Measurements from ENCODE around the gene NOS1AP. TPM values are rescaled to one million over a fixed set of nuclear protein-coding genes. Genes with fewer than 3 reads are reported as not detected.
A peak's percentile ranks its signal among the peaks of the same experiment; 100 is the strongest.

The NOS1AP gene
- polyA plus RNA-seq, 3 donors, result 0.12 TPM; not detected in 2

DNA sequence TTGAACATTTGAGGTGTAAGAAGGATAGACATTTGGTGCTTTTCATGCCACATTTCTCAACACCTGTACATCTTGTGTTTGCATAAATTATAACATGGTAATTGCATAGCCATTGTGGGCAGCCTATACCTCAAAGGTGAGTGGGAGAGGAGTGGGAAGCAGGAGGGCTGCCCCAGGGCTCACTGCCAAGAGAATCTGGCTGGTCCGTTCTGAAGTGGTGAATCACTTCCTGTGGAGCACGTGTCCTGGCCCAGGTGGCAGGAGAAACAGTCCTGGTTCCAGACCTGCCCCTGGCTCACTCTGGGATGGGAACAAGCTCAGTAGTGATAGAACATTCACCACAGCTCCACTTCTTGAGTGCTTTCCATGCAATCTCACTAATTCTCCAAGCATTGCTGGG lies 34.2 kb upstream of the NOS1AP start:
- TF ChIP-seq, protein P1, sequence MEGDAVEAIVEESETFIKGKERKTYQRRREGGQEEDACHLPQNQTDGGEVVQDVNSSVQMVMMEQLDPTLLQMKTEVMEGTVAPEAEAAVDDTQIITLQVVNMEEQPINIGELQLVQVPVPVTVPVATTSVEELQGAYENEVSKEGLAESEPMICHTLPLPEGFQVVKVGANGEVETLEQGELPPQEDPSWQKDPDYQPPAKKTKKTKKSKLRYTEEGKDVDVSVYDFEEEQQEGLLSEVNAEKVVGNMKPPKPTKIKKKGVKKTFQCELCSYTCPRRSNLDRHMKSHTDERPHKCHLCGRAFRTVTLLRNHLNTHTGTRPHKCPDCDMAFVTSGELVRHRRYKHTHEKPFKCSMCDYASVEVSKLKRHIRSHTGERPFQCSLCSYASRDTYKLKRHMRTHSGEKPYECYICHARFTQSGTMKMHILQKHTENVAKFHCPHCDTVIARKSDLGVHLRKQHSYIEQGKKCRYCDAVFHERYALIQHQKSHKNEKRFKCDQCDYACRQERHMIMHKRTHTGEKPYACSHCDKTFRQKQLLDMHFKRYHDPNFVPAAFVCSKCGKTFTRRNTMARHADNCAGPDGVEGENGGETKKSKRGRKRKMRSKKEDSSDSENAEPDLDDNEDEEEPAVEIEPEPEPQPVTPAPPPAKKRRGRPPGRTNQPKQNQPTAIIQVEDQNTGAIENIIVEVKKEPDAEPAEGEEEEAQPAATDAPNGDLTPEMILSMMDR (IDR thresholded peaks at IDR 0.05), result no peak
- intact Hi-C loops (cut with micrococcal nuclease), result no loop called here
- H3K9me3 ChIP-seq (replicated peaks in 1 of 2; ENCODE audit: control insufficient read depth in 1 of 2, insufficient read depth in 1 of 2, low read length in 2 of 2), result no peaks in the 10 kb centered on the region
- DNase-seq, result peak in 1 of 3 donors; percentile 12
- H3K36me3 Mint-ChIP-seq, result peaks cover 0 to under 1% of the 10 kb centered on the region in 2 donors
- H3K9me3 Mint-ChIP-seq, result no peaks in the 10 kb centered on the region
- no peaks in the 10 kb centered on the region for H3K79me2 ChIP-seq (ENCODE audit: insufficient read depth, low read length)
- H4K20me1 ChIP-seq (ENCODE audit: insufficient read depth, low read length), result no peaks in the 10 kb centered on the region
- H3K27ac ChIP-seq (ENCODE audit: low read depth in 1 of 2, low read length in 2 of 2), result no peak overlapping the region
- H3K4me3 ChIP-seq (replicated peaks in 1 of 3; ENCODE audit: low read depth in 2 of 3, low read length in 3 of 3), result no peak overlapping the region
- no peak overlapping the region for H3K27ac Mint-ChIP-seq
- H3K4me1 ChIP-seq (ENCODE audit: control insufficient read depth in 1 of 2, insufficient read depth in 2 of 2, low read length in 2 of 2), result no peaks in the 10 kb centered on the region
- H3K36me3 ChIP-seq (replicated peaks in 1 of 2; ENCODE audit: control insufficient read depth in 1 of 2, insufficient read depth in 2 of 2, low read length in 2 of 2), result no peaks in the 10 kb centered on the region
- peaks cover 3 to 7% (median 5%) of the 10 kb centered on the region in 3 donors for H3K27me3 Mint-ChIP-seq (ENCODE audit: low read depth in 3 of 3)
- H3K9ac ChIP-seq (ENCODE audit: insufficient read depth, low read length, poor library complexity, severe bottlenecking), result no peak overlapping the region
- H3K4me2 ChIP-seq (replicated peaks; ENCODE audit: extremely low read depth, low read length, poor library complexity, severe bottlenecking), result no peak overlapping the region
- no peak overlapping the region for H2AFZ ChIP-seq (ENCODE audit: insufficient read depth, low read depth, low read length, poor library complexity, severe bottlenecking)
- WGBS (ENCODE audit: insufficient coverage), result 0% methylated on average over 2 of the region's 2 CpGs
- H3K4me3 Mint-ChIP-seq, result no peak overlapping the region
- peaks cover 4 to 5% of the 10 kb centered on the region in 2 donors for H3K27me3 ChIP-seq (ENCODE audit: control insufficient read depth in 2 of 2, insufficient read depth in 2 of 2, low read length in 2 of 2)
- no peaks in the 10 kb centered on the region for H3K4me1 Mint-ChIP-seq

DNA sequence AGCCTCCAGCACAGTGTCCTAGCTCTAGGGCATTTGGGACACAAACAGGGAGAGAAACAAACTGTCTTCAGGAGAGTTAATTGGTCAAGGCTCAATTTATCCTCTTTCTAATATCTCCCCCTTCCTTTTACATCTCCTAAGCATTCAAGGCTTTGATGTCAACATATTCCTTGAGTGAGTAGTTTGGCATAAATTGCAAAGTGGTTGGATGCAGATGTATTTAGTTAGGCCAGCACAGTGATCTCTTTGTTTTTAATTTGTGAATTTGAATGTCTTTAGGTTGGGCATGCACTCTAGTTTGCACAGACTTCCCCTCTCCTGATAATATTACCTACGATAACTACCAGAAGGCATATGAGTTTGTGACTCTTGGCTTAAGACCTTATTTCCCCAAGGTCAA lies 33.3 kb upstream of the NOS1AP start:
- Histone ChIP-seq H4K20me1 (ENCODE audit: insufficient read depth, low read length) (no peaks in the 10 kb centered on the region), H3K4me3 (replicated peaks in 1 of 3; ENCODE audit: low read depth in 2 of 3, low read length in 3 of 3) (no peak overlapping the region), H3K27me3 (ENCODE audit: control insufficient read depth in 2 of 2, insufficient read depth in 2 of 2, low read length in 2 of 2) (peaks cover 2 to 4% of the 10 kb centered on the region in 2 donors), H3K9ac (ENCODE audit: insufficient read depth, low read length, poor library complexity, severe bottlenecking) (no peak overlapping the region), H3K79me2 (ENCODE audit: insufficient read depth, low read length) (no peaks in the 10 kb centered on the region), H3K36me3 (replicated peaks in 1 of 2; ENCODE audit: control insufficient read depth in 1 of 2, insufficient read depth in 2 of 2, low read length in 2 of 2) (no peaks in the 10 kb centered on the region), H2AFZ (ENCODE audit: insufficient read depth, low read depth, low read length, poor library complexity, severe bottlenecking) (no peak overlapping the region), H3K4me2 (replicated peaks; ENCODE audit: extremely low read depth, low read length, poor library complexity, severe bottlenecking) (no peak overlapping the region), H3K9me3 (replicated peaks in 1 of 2; ENCODE audit: control insufficient read depth in 1 of 2, insufficient read depth in 1 of 2, low read length in 2 of 2) (no peaks in the 10 kb centered on the region), H3K4me1 (ENCODE audit: control insufficient read depth in 1 of 2, insufficient read depth in 2 of 2, low read length in 2 of 2) (no peaks in the 10 kb centered on the region), H3K27ac (ENCODE audit: low read depth in 1 of 2, low read length in 2 of 2) (no peak overlapping the region)
- no peak overlapping the region for H3K4me3 Mint-ChIP-seq
- no peak for DNase-seq
- H3K27ac Mint-ChIP-seq, result no peak overlapping the region
- no peaks in the 10 kb centered on the region for H3K9me3 Mint-ChIP-seq
- peaks cover 2 to 7% (median 3%) of the 10 kb centered on the region in 3 donors for H3K27me3 Mint-ChIP-seq (ENCODE audit: low read depth in 3 of 3)
- H3K36me3 Mint-ChIP-seq, result no peaks in the 10 kb centered on the region
- WGBS (ENCODE audit: insufficient coverage), result no CpG with 5 or more reads among the region's 1 CpG
- TF ChIP-seq, protein P1 (IDR thresholded peaks at IDR 0.05), result no peak
- intact Hi-C loops (cut with micrococcal nuclease), result loop anchor here in 1 of 2 donors (2.0 kb wide), 1 partner anchor 243 kb away; no protein-coding TSS in a partner anchor
- peaks cover 3% of the 10 kb centered on the region for H3K4me1 Mint-ChIP-seq
